K562 treated with DMSO at 1 percent for 12 hours (cell line): ENCODE measurements around the gene LYPLAL1. TPM values are rescaled to one million over a fixed set of nuclear protein-coding genes. Genes with fewer than 3 reads are reported as not detected.

Experiments
- total RNA-seq: library from RNA; unstranded; fragments of 300-600 nt; gene quantifications from 2 replicates; pipeline ENCODE4 v1.2.3, GENCODE V29; 2022; ENCODE audit not compliant: insufficient read depth

LYPLAL1 gene
- total RNA-seq: 10.3 and 21.3 TPM in 2 replicates

GRCh38 chr1:219173758-219174459, at the start of gene LYPLAL1:
LYPLAL1 (plus strand) TSS chr1:219173878; CDS start chr1:219173891, 13 bp downstream.

